GM18867 (cell line): ENCODE data around the gene RPLP2.

Source experiments
- ATAC-seq: cut with Tn5 transposase; IDR thresholded peaks from one replicate; pipeline ENCODE4 v1.9.1; 2021; ENCODE audit warnings: mild to moderate bottlenecking, moderate library complexity; ENCODE audit not compliant: unreplicated experiment

Gene RPLP2

DNA sequence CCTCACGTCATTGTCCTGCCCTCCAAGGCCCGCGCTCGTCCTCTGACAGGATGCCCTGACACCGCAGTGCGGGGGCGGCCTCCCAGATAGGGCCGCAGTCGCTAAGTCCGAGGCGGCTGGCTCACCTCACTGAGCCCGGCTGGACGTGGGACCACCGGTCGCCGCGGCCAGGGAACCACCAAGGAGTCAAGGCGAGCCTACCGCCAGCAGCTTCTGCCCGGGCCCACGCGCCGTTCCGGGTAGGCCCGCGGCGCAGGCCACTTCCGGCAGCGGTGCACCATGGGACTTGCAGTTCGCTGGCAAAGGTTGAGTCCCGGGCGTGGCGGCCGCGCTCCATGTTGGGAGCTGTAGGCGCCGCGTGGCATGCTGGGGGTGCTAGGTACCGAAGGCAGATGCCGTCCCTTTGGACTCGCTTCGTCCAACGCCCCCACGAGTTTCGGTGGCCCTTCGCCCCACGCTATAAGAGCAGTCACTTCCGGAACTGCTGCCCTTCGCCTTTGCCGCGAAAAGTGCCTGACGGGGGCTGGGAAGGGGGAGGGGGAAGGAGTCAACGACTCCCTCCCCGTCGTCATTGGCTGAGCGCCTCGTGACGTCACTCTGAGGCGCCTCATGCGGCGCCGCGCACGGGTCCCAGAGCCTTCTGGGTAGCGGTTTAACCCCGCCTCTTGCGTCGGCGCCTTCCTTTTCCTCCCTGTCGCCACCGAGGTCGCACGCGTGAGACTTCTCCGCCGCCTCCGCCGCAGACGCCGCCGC is at the start of gene RPLP2:
Gene RPLP2, plus strand, starts transcription at position 681 of the 753 bp plus-strand sequence. CDS start 268 bp downstream, outside the sequence.
- ATAC-seq = peak; percentile 71

- no peak for ATAC-seq
Measured at GRCh38 chr11:760236-760635, 49.5 kb upstream of the RPLP2 start.

GRCh38 chr11:761526-762108 is 48.1 kb upstream of the RPLP2 start:
- ATAC-seq = no peak

GRCh38 chr11:762421-763072 is 47.2 kb upstream of the RPLP2 start:
- no peak for ATAC-seq

GRCh38 chr11:763073-763463 is 46.7 kb upstream of the RPLP2 start:
- ATAC-seq = no peak

DNA sequence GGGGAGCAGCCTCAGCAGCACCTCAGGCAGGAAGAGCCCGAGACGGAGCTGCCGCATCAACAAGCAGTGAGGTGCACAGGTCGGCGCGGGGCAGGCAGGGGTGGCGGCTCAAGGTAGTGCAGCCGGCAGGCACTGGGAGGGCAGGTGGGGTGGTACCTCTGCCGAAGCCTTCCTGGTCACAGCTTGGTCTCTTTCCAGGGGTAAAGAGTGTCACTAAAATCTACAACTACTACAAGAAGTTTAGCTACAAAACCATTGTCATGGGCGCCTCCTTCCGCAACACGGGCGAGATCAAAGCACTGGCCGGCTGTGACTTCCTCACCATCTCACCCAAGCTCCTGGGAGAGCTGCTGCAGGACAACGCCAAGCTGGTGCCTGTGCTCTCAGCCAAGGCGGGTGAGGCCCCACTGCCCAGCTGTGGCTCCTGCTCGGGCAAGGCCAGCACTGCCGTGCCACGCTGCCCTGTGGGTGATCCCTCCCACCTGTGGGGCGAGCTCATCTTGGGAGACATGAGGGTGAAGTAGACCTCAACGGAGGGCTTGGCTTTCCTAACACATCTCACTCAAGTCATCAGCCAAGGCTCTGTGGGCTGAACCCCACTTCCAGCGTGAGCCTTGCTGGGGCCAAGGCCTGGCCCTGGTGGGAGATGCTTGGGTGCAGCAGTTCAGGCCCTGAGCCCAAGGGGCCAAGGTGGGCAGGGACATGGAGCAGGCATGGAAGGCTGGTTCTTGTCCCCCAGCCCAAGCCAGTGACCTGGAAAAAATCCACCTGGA is 46.0 kb upstream of the RPLP2 start:
- ATAC-seq = no peak

DNA sequence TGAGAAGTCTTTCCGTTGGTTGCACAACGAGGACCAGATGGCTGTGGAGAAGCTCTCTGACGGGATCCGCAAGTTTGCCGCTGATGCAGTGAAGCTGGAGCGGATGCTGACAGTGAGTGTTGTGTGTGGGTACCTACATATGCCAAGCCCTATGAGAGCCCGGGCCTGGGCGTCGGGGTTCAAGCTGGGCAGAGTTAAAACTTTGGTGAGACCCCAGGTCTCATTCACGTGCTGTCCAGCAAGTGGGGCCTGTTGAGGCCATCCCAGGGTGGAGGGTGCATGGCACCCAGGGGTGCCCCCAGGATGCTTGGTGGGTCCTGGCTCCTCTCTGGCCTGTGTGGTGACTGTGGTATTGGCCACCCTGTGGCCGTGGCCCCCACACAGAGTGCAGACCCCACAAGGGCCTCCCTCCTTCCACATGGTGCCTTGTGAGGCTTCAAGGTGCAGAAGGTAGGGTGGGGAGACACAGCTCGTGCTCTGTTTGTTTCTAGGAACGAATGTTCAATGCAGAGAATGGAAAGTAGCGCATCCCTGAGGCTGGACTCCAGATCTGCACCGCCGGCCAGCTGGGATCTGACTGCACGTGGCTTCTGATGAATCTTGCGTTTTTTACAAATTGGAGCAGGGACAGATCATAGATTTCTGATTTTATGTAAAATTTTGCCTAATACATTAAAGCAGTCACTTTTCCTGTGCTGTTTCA is 45.3 kb upstream of the RPLP2 start:
- no peak for ATAC-seq

- no peak for ATAC-seq
Measured at GRCh38 chr11:765025-765801, 44.6 kb upstream of the RPLP2 start.

DNA sequence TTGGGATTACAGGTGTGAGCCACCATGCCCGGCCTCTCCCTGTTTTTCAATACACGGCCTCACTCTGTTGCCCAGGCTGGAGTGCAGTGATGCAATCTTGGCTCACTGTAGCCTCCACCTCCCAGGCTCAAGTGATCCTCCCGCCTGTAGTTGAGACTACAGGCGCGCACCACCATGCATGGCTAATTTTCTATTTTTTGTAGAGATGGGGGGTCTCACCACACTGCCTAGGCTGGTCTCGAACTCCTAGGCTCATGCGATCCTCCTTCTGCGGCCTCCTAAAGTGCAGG is 44.0 kb upstream of the RPLP2 start:
- ATAC-seq = no peak

- no peak for ATAC-seq
Measured at GRCh38 chr11:766106-766935, 43.4 kb upstream of the RPLP2 start.

GRCh38 chr11:766936-767210 is 42.9 kb upstream of the RPLP2 start:
- no peak for ATAC-seq

GRCh38 chr11:767238-767637 is 42.5 kb upstream of the RPLP2 start:
- no peak for ATAC-seq

- no peak for ATAC-seq
Measured at GRCh38 chr11:769887-770641, 39.7 kb upstream of the RPLP2 start.

- no peak for ATAC-seq
Measured at GRCh38 chr11:770642-771616, 38.8 kb upstream of the RPLP2 start.

GRCh38 chr11:771617-772204 is 38.1 kb upstream of the RPLP2 start:
- ATAC-seq = no peak

GRCh38 chr11:772429-773390 is 37.1 kb upstream of the RPLP2 start:
- ATAC-seq = no peak
